Measurements from ENCODE around the gene CSPG4. TPM values are rescaled to one million over a fixed set of nuclear protein-coding genes. Genes with fewer than 3 reads are reported as not detected.

The CSPG4 gene
- total RNA-seq, 1 donor from 2014 or later, result 15.0 TPM

DNA sequence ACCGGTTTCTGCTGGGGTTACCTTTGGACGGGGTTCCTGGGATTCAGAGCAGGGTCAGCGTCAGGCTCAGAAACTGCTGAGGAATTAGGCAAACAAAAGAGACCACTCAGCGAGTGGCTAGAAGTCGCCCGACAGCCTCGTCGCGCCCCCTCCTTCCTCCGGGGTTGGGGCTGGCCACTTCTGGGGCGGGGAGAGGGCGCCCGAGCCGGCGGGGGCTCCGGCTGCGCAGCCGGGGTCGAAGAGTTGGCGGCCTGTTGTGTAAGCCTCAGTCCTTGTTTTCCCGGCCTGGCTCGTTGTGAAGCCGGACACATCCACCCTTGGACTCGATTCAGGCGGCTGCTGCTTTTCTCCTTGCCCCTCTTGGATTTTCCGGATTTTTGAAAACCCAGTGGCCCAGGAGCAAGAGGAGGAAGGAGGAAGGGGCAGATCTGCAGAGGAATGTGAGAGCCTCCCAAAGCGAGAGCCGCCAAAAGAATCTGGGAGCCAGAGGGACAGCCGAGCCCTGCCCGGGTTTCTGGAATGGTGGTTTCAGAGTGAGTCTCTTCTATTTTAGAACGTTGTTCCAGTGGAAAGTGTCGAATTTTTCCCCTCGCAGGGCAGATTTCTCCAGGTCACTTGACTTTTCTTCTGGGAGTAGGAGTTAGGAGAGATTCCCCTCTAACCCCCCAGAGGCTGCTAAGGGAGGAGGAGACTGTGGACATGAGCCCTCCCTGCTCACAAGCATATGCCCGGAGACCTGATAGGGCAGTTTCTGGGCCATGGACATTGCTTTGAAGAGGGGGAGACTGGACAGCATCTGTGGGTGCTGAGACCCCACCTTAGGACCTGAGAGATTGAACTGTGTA lies 64.3 kb downstream of the CSPG4 start:
- Histone ChIP-seq H3K9me3 (no peaks in the 10 kb centered on the region), H3K27me3 (ENCODE audit: low read depth) (no peaks in the 10 kb centered on the region), H3K4me1 (peaks cover 62% of the 10 kb centered on the region), H3K36me3 (peaks cover 17% of the 10 kb centered on the region), H3K4me3 (peak overlapping the region; percentile 82), H3K27ac (peak overlapping the region; percentile 95)
- no peak for TF ChIP-seq CTCF (IDR thresholded peaks at IDR 0.05)
- DNase-seq, result peak; percentile 68
- intact Hi-C loops (cut with DNase I), result no loop called here
- peak; percentile 47 to 55 for ATAC-seq

- no peaks in the 10 kb centered on the region for H3K27me3 ChIP-seq (ENCODE audit: low read depth)
- intact Hi-C loops (cut with DNase I), result no loop called here
- H3K9me3 ChIP-seq, result no peaks in the 10 kb centered on the region
- H3K4me3 ChIP-seq, result peak within 1 kb of the TSS; percentile 82
- DNase-seq (peak; percentile 86), ATAC-seq (peak; percentile 93)
- peaks cover 17% of the 10 kb centered on the region for H3K36me3 ChIP-seq
- H3K27ac ChIP-seq, result peak within 1 kb of the TSS; percentile 95
- peak; percentile 48 for TF ChIP-seq CTCF (IDR thresholded peaks at IDR 0.05)
- peaks cover 53% of the 10 kb centered on the region for H3K4me1 ChIP-seq
These were observed 65.1 kb downstream of the CSPG4 start, which contains the start of gene SNX33 for GRCh38 chr15:75647370-75648155. Gene SNX33 (plus strand): TSS chr15:75647912. CDS start chr15:75649103, 1,191 bp downstream.

DNA sequence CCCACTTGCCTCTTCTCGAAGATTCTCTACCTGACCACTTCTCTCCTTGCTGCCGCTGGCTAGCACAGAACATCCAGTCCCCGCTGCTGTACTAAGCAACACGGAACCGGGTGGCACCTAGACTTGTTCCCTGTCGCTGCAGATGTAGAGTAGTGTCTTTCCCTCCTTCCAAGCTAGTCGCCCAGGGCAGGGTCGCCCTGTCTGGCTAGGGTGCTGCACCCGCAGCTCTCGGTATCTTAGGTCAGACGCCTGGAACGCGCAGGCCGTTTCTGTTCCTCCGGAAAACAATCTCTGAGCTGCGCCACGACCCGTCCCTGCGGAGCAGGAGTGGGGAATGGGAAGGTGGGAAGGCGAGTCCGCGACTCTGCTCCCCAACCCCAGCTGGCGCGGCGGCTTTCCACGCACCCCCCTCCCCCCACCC lies 65.7 kb downstream of the CSPG4 start:
- Histone ChIP-seq H3K27ac (peak overlapping the region; percentile 95), H3K9me3 (no peaks in the 10 kb centered on the region), H3K4me1 (peaks cover 47% of the 10 kb centered on the region), H3K36me3 (peaks cover 17% of the 10 kb centered on the region), H3K27me3 (ENCODE audit: low read depth) (no peaks in the 10 kb centered on the region), H3K4me3 (peak overlapping the region; percentile 82)
- ATAC-seq (peak; percentile 43 to 47), DNase-seq (peak; percentile 61)
- intact Hi-C loops (cut with DNase I), result no loop called here
- no peak for TF ChIP-seq CTCF (IDR thresholded peaks at IDR 0.05)

DNA sequence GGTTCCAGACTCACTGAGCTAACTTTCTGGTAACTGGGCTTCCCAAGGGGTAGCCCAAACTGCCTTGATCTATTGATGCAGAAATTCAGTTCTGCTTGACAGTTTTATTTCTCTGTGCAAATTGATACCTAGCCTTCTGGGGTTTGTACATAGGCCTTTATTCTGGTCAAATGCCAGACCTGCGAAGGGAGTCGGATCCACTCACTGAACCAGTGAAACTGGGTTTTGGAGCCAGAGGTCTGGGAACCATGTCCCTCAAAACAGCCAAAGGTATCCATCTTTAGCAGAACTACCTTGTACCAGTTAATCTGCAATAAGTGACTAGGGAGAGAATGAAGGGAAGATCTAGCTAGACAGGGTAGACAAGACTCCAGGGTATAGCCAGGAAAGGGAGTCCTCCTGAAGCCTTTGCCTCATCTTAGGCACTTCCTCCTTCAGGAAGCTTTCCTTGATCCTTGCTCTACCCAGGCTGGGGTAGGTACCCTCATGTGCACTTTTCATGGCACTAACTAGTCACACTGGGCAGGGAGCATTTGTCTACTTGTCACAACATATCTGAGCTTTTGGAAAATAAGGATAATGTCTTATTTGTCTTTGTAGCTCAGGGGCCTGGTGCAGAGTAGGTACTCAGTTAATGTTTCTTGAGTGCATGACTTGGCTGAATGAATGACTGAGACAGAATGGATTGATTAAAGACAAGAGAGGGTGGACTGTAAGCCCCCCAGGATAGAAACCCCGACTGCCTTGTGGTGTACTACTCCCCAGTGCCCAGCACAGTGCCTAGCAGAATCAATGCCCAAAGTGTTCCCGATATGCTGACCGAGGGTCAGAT lies 66.3 kb downstream of the CSPG4 start:
- Histone ChIP-seq H3K36me3 (peaks cover 17% of the 10 kb centered on the region), H3K4me3 (peak overlapping the region; percentile 82), H3K27me3 (ENCODE audit: low read depth) (no peaks in the 10 kb centered on the region), H3K4me1 (peaks cover 41% of the 10 kb centered on the region), H3K27ac (peak overlapping the region; percentile 95), H3K9me3 (no peaks in the 10 kb centered on the region)
- intact Hi-C loops (cut with DNase I), result no loop called here
- no peak for TF ChIP-seq CTCF (IDR thresholded peaks at IDR 0.05)
- no peak for ATAC-seq
- no peak for DNase-seq

DNA sequence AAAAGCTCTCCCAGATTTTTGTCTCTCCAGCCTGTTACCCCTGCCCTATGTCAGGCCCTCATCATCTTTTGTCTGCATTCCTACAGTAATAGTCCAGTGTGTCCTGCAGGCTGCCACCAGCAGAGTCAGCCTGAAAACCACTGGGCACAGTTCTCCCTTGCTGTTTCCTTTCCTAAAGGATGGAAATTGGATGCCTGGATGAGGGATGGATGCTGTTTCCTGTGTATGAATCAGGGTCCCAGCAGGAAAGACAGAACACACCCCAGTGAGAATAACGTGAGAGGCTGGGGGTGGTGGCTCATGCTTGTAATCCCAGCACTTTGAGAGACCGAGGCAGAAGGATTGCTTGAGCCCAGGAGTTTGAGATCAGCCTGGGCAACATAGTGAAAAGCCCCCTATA lies 68.3 kb downstream of the CSPG4 start:
- Histone ChIP-seq H3K27me3 (ENCODE audit: low read depth) (no peaks in the 10 kb centered on the region), H3K9me3 (no peaks in the 10 kb centered on the region), H3K4me1 (peaks cover 29% of the 10 kb centered on the region), H3K4me3 (no peak overlapping the region), H3K36me3 (peaks cover under 1% of the 10 kb centered on the region), H3K27ac (no peak overlapping the region)
- intact Hi-C loops (cut with DNase I), result no loop called here
- ATAC-seq, result no peak
- no peak for TF ChIP-seq CTCF (IDR thresholded peaks at IDR 0.05)
- DNase-seq, result no peak

All from lower lobe of right lung (tissue), 2 donors.